GM10847 (cell line): Measurements from ENCODE around the gene ATP2C1.

Experiments
- POLR2A ChIP-seq: IDR thresholded peaks from 2 replicates; pipeline ENCODE4 v1.6.1; 2011; ENCODE audit not compliant: insufficient read length; ENCODE audit errors: extremely low read depth

The ATP2C1 gene

DNA sequence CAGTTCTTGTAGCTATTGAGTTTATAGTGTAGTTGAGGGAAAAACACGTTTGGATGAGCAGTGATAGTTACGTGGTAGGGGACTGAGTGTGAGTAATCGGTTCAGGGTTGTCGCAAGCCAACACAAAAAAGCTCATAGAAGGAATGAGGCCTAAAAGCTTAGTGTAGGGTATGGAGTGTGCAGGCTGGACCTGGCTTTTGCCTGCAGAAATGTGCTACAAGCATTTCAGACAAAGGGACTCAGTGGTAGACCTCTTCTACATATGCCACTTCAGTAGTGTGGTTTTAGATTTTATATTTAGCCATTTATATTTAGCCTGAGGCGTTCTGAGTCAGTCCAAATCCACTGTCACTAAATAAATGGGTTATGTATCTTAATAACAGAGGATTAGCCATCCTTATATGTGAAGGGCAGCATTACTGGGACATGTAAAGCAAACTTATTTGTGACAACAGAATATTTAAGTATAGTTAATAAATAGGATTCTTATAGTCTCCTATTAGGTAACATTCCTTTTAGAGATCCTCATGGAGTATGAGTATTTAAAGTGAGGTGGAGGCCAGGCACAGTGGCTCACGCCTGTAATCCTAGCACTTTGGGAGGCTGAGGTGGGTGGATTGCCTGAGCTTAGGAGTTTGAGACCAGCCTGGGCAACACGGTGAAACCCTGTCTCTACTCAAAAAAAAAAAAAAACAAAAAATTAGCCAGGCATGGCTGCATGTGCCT, 21.8 kb downstream of the ATP2C1 start:
- TF ChIP-seq POLR2A: no peak

DNA sequence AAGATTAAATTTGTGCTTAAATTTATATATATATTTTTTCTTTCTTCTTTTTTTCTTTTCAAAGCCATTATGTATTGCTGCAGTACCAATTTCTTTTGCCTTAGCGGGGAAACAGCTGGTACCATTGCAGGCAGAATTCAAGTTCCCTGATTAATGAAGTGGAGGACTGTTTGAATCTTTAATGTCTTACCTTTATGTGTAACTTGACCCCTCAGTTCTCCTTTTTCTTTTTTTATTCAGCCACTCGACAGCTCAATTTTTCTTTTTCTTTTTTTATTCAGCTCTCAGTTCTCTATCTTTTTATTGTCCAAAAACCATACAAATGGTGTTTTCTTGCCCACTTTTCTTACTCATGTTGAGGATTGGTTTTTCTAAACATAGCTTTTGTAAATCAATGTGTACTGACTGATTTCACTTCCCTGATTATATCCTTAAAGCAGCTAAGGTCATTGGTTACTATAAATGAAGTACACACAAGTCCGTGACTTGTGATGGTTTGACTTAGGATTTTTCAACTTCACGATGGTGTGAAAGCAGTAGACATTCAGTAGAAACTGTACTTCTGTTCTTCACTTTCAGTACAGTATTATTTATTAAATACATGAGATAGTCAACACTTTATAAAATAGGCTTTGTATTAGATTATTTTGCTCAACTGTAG, 22.8 kb downstream of the ATP2C1 start:
- no peak for TF ChIP-seq POLR2A

DNA sequence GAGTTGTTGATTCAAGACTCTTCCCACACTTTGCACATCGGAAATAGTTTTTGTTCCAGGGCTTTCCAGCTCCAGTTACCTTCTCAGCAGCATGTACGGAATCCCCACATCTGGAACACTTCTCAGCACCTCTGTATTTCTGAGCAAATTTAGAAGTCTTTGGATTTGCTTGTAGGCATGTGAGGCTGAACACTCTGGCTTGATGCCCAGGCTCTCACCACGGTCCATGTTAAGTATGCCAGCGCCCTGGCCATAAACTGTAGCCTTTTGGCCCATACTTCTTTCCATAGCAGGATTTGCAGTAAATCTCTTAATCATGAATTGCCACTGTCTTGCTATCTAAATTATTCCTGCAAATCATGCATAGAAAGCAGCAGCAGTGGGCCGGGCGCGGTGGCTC, 24.4 kb downstream of the ATP2C1 start:
- TF ChIP-seq POLR2A: no peak

DNA sequence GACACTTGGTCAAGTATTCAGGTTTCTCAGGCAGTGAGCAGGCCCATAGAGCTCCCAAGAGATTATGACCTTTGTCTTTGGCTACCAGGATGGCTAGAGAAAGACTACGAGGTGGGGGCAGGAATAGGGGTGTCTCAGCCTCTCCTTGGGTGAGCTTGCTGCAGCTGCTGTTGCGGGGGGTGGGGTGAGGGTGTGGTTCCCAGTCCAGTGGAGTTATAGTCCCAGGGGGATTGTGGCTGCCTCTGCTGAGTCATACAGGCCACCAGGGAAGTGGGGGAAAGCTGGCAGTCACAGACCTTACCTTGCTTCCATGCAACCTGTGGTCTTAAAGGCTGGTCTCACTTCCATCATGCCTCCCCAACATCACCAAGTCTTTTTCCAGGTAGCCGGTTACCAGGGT, 31.7 kb downstream of the ATP2C1 start:
- no peak for TF ChIP-seq POLR2A

DNA sequence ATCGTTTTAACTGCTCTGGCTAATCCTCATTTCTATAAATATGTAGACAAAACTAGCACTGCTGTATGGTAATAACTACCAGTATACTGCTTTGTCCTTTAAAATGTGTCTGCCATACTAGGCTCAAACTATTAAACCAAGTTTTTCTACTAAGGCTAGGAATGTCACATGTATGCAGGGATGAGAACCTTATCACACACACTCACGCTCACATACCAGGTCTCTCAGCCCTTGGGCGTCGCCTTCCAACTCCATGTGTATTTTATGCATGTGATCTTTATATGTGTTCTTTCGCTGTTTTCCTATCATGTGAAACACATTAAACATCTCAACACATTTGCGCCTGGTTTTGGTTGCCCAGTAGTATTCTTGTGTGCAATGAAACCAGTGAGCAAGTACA, 32.6 kb downstream of the ATP2C1 start:
- no peak for TF ChIP-seq POLR2A

DNA sequence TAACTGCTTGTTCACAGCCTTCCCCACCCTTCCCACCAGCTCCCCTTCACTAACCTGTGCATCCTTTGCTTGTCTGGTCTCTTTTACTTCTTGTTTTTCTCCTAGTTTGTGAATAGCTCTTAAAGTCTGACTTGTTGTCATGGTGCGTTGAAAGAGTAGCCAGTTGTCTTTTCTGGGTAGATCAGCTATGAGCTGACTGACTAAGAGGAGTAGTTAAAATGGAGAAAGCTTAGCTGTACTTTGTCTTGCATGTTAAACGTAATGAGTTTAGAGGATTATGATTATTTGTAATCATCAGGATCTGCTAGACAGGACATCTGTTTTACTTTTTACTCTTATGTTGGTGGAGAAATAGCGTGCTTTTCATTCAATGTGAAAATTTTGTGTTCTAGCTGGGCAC, 35.9 kb downstream of the ATP2C1 start:
- no peak for TF ChIP-seq POLR2A

DNA sequence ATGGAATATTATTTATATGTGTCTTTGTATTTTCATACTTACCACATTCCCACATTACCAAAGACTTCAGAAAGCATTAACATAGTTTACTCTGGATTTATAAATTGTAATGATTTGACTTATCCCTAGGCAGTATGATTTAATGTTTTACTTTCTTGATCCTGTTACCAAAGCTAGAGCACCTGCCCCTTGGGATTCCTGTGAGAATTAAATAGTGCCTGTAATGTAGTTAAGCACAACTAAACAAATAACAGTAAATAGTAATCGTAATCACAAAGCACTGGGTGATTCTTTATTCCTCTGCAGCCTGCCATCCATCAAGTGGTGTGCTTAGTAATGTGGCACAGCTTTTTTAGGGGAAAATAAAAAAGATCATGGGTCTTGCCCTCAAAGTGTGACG, 39.1 kb downstream of the ATP2C1 start:
- no peak for TF ChIP-seq POLR2A

DNA sequence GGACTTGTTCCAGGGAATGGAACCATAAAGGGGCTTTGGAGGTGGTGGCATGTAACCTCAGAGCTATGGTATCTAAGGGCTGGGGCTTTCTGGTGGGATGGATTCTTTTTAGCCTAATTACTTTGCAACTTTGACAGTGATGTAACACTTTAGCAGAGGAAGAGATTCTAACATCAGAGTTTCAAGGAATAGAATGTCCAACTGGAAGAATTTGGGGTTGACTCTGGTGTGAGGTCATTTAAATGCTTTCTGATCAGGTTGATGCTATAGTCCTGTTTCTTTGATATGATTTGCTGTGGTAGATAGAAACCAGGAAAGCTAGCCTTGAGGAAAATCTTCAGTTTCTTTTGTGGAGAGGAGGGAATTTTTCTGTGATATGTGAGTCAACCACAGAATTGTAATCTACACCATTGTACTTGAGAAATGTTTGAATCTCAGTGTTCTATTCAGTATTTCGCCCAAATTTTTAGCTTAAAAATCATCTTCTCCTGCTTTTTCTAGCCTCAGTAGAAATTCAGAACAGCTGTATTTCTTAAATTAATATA, 40.0 kb downstream of the ATP2C1 start:
- TF ChIP-seq POLR2A: no peak

DNA sequence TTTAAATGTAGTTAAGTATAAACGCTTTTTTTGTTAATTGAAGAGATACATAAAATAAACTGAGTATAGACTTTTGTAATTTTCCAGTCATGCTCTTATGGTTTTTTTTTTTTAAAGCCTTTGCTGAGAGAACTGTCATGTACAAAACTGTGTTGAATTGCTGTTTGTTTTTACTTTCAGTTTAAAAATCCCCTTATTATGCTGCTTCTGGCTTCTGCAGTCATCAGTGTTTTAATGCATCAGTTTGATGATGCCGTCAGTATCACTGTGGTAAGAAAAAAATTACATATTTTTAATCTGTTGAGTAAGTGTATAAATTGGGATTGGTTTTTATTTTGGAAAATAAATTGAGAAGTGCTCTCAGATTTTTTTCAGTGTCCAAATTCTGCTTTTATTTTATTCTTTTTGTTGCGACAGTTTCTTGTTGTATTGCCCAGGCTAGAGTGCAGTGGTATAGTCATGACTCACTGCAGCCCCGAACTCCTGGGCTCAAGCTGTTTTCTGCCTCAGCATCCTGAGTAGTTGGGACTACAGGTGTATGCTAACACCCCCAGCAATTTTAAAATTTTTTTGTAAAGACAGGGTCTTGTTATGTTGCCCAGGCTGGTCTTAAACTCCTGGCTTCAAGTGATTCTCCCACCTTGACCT, 40.7 kb downstream of the ATP2C1 start:
- TF ChIP-seq POLR2A: no peak

DNA sequence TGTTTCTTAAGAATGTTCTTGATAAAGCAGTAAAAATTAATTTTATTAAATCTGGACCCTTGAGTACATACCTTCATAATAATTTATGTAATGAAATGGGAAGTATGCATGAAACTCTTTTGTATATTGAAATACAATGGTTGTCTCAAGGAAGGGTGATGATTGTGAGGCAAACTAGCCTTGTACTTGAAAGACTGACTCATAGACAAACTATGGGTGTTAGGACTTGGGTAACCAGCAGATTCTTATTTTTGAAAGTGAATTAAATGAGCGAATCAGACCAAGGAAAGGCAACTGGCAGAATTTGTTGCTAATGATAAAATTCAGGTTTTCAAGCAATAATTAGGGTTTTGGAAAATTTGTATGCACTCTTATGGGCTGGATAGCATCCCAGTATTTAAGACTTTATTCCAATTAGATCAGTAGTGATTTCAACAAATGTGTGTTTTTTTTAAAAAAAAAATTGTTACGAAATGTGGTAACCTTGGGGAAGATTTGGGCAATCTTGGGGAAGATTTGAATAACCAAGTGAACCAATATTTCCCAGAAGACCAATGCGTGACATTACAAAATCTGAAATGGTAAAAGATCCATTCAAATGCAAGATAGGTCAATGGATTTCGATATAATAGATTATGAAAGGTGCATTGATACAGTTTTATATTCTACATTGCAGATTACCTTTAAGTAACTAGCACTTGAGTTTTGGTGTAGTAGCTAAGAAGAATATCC, 42.0 kb downstream of the ATP2C1 start:
- no peak for TF ChIP-seq POLR2A

DNA sequence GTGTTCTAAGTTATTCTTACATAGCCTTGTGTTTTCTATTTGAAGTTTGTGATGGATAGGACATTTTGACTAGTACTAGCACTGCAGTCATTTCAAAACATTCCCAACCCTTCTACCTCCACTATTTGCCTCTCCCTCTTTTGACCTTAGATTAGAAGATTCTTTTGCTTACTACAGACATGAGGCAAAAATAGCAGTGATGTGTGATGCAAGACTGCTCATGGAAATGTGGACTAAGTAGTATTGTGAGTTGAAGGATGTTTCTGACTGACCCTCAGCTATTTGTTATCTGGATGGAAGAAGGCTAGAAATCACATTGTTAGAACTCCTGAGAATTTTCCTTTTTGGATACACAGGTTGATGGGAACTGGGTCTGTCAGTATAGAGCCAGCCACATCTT, 45.9 kb downstream of the ATP2C1 start:
- TF ChIP-seq POLR2A: no peak

DNA sequence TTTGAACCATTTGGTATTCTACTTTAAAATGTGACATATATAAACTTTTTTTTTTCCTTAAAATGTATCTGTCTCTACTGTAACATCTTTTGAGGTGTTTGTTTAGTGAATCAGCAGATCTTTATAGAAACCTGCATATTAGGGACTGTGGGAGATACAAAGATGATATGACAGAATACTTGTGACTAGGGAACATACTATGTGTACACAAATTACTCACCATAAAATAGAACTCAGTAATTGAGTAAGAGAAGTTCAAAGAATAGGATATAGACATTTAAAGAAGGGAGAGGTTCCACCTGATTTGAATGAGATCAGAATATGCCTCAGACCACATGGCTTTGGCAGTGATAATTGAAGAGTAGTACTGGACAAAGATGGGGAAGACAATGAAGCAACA, 47.9 kb downstream of the ATP2C1 start:
- no peak for TF ChIP-seq POLR2A

DNA sequence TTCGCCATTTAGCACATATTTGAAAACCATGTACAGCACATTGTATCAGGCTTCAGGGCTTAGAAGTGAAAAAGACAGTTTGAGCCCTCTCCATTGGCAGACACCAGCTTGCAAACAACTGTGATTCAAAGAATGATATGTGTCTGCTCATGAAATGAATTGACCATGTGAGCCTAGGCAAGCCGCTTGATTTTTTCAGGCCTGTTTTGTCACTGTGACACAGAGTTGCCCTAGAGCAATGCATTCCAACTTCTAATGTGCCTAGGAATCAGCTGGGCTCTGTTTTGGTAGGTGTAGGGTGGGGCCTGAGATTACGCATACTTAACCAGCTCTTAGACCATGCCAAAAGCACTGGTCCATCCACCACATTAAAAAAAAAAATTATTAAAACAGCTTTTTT, 53.0 kb downstream of the ATP2C1 start:
- TF ChIP-seq POLR2A: no peak

DNA sequence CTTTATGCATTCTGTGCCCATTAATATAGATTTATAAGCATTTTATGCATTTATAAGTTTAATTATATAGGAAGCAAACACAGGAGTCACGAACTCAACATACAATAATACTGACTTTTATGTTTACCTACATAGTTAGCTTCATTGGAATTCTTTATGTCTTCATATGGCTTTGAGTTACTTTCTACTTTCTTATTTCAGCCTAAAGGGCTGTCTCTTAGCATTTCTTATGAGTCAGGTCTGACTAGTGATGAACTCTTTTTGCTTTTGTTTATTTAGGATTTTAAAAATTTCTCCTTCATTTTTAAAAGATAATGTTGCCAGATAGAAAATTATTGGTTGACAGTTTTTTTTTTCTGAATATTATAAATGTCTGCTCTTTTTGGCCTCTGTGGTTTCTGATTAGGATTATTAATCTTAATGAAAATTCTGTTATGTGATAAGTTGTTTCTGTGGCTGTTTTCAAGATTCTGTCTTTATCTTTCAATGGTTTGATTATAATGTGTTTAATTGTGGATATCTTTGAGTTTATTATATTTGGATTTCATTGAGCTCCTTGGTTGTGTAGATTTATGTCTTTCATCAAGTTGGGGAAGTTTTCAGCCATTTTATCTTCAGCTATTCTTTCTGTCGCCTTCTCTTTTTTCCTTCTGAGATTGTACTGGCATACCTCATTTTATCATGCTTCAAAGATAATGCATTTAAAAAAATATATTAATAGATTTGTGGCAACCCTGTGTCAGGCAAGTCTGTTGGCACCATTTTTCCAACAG, 54.3 kb downstream of the ATP2C1 start:
- TF ChIP-seq POLR2A: no peak

DNA sequence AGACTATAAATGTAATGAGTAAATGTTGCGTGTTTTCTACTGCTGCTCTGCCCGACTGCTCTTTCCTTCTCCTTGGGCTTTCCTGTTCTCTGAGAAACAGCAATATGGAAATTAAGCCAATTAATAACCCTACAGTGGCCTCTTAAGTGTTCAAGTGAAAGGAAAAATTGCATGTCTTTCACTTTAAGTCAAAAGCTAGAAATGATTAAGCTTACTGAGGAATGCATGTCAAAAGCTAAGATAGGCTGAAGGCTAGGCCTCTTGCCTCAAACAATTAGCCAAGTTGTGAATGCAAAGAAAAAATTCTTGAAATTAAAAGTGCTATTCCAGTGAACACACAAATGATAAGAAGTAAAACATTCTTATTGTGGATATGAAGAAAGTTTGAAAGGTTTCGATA, 55.0 kb downstream of the ATP2C1 start:
- no peak for TF ChIP-seq POLR2A
